HG02970 (cell line): Measurements from ENCODE around the gene RDH12.
"Not testable (repeated sequence)": the region's sequence is repeated elsewhere in the genome, so short reads cannot be mapped to it uniquely, and the experiment has no call there.

Experiments used
- ATAC-seq: cut with Tn5 transposase; IDR thresholded peaks from one replicate; pipeline ENCODE4 v1.9.1; 2021; ENCODE audit warnings: mild to moderate bottlenecking, moderate library complexity, moderate number of reproducible peaks; ENCODE audit not compliant: unreplicated experiment, low FRiP score

Gene RDH12

GRCh38 chr14:67704484-67705089 lies 2.9 kb downstream of the RDH12 start:
- no peak for ATAC-seq

GRCh38 chr14:67705211-67705610 lies 3.5 kb downstream of the RDH12 start:
- no peak for ATAC-seq

- not testable (repeated sequence) for ATAC-seq
Measured at GRCh38 chr14:67709346-67709745, 7.7 kb downstream of the RDH12 start.

- not testable (repeated sequence) for ATAC-seq
Measured at GRCh38 chr14:67709796-67710195, 8.1 kb downstream of the RDH12 start.

- no peak for ATAC-seq
Measured at GRCh38 chr14:67710209-67710608, 8.5 kb downstream of the RDH12 start.

GRCh38 chr14:67717048-67717447 lies 15.4 kb downstream of the RDH12 start:
- ATAC-seq = no peak

GRCh38 chr14:67718265-67718664 lies 16.6 kb downstream of the RDH12 start:
- no peak for ATAC-seq

GRCh38 chr14:67719385-67719784 lies 17.7 kb downstream of the RDH12 start:
- ATAC-seq = not testable (repeated sequence)

- ATAC-seq = no peak
Measured at GRCh38 chr14:67719866-67720265, 18.2 kb downstream of the RDH12 start.

- ATAC-seq = no peak
Measured at GRCh38 chr14:67721875-67722274, 20.2 kb downstream of the RDH12 start.

- ATAC-seq = no peak
Measured at GRCh38 chr14:67722293-67722692, 20.6 kb downstream of the RDH12 start.

- ATAC-seq = no peak
Measured at GRCh38 chr14:67725171-67725570, 23.5 kb downstream of the RDH12 start.

- ATAC-seq = no peak
Measured at GRCh38 chr14:67727361-67727760, 25.7 kb downstream of the RDH12 start.

GRCh38 chr14:67728258-67728657 lies 26.6 kb downstream of the RDH12 start:
- no peak for ATAC-seq

GRCh38 chr14:67729072-67729885 lies 27.6 kb downstream of the RDH12 start:
- no peak for ATAC-seq

- ATAC-seq = no peak
Measured at GRCh38 chr14:67733616-67734015, 31.9 kb downstream of the RDH12 start.

- ATAC-seq = no peak
Measured at GRCh38 chr14:67734675-67735074, 33.0 kb downstream of the RDH12 start.

- ATAC-seq = no peak
Measured at GRCh38 chr14:67735336-67736147, 33.9 kb downstream of the RDH12 start.

GRCh38 chr14:67736771-67737170 lies 35.1 kb downstream of the RDH12 start:
- no peak for ATAC-seq

- ATAC-seq = no peak
Measured at GRCh38 chr14:67738740-67739504, 37.2 kb downstream of the RDH12 start.
